IMR-90 (cell line): ENCODE data around the gene WNK1. TPM values are rescaled to one million over a fixed set of nuclear protein-coding genes. Genes with fewer than 3 reads are reported as not detected.
"Not testable (repeated sequence)": the region's sequence is repeated elsewhere in the genome, so short reads cannot be mapped to it uniquely, and the experiment has no call there.

Experiments used
- ATAC-seq: fragments of 200-7000 bp; cut with Tn5 transposase; 2 replicates; pipeline ENCODE4 v1.9.1; 2020; ENCODE audit warnings: low read depth, mild to moderate bottlenecking, moderate library complexity
- BruUV-seq: library from RNA; stranded (reverse); fragments of 400-500 nt; replicated peaks from 2 replicates; lab custom pipeline; 2021; lab: Mats Ljungman, UMichigan
- CTCF ChIA-PET: fragments of 300-600 bp; formaldehyde crosslinking; extraction: SDS; loops from one replicate; lab custom pipeline; 2021; ENCODE audit warnings: antibody characterized with exemption; lab: Yijun Ruan, JAX
- POLR2A ChIA-PET: fragments of 300-600 bp; sonication (Branson Sonifier 250); formaldehyde crosslinking; loops from one replicate; lab custom pipeline; 2022; ENCODE audit warnings: antibody characterized with exemption; ENCODE audit not compliant: unreplicated experiment; lab: Charles Lee
- DNase-seq: peaks from one replicate; pipeline ENCODE4 v3.0.0; 2013
- H2AFZ ChIP-seq: replicated peaks from 2 replicates; pipeline ENCODE3; 2013; ENCODE audit warnings: low read length, mild to moderate bottlenecking; ENCODE audit not compliant: poor library complexity
- H2AK5ac ChIP-seq: 2 replicates; pipeline ENCODE4 v1.6.1; 2013; ENCODE audit warnings: low read depth, low read length, inconsistent platforms
- H2AK9ac ChIP-seq: replicated peaks from 2 replicates; pipeline ENCODE3; 2013; ENCODE audit warnings: mild to moderate bottlenecking, low read depth, low read length, moderate library complexity; ENCODE audit not compliant: poor library complexity
- H2BK120ac ChIP-seq: 2 replicates; pipeline ENCODE4 v1.6.1; 2013; ENCODE audit warnings: low read depth, low read length, inconsistent platforms
- H2BK15ac ChIP-seq: 3 replicates; pipeline ENCODE4 v1.6.1; 2013; ENCODE audit warnings: low read depth, low read length, inconsistent platforms
- H2BK20ac ChIP-seq: 2 replicates; pipeline ENCODE4 v1.6.1; 2013; ENCODE audit warnings: low read depth, mild to moderate bottlenecking, inconsistent platforms, low read length, moderate library complexity
- H2BK5ac ChIP-seq: 2 replicates; pipeline ENCODE4 v1.6.1; 2013; ENCODE audit warnings: mild to moderate bottlenecking, low read depth, low read length, inconsistent platforms; ENCODE audit not compliant: poor library complexity, severe bottlenecking
- H3K14ac ChIP-seq: replicated peaks from 2 replicates; pipeline ENCODE4 v1.6.1; 2013; ENCODE audit warnings: low read depth, low read length, inconsistent platforms
- H3K18ac ChIP-seq: 2 replicates; pipeline ENCODE4 v1.6.1; 2013; ENCODE audit warnings: low read depth, low read length, control low read depth
- H3K23ac ChIP-seq: 2 replicates; pipeline ENCODE4 v1.6.1; 2013; ENCODE audit warnings: low read depth, low read length, inconsistent platforms
- H3K27ac ChIP-seq: 2 replicates; pipeline ENCODE4 v1.5.1; 2013; ENCODE audit warnings: mild to moderate bottlenecking, control low read depth, low read length; ENCODE audit not compliant: insufficient read depth
- H3K27me3 ChIP-seq: 2 replicates; pipeline ENCODE4 v1.6.1; 2013; ENCODE audit warnings: low read length; ENCODE audit not compliant: control insufficient read depth, insufficient read depth
- H3K36me3 ChIP-seq: 2 replicates; pipeline ENCODE4 v1.6.1; 2013; ENCODE audit warnings: low read length, mixed read lengths; ENCODE audit not compliant: control insufficient read depth, insufficient read depth
- H3K4ac ChIP-seq: 2 replicates; pipeline ENCODE4 v1.6.1; 2013; ENCODE audit warnings: low read depth, low read length, inconsistent platforms
- H3K4me1 ChIP-seq: 2 replicates; pipeline ENCODE4 v1.6.1; 2013; ENCODE audit warnings: low read length, mixed read lengths; ENCODE audit not compliant: control insufficient read depth, insufficient read depth
- H3K4me2 ChIP-seq: 2 replicates; pipeline ENCODE4 v1.6.1; 2013; ENCODE audit warnings: low read depth, mild to moderate bottlenecking, control low read depth, low read length, moderate library complexity
- H3K4me3 ChIP-seq: 2 replicates; pipeline ENCODE4 v1.5.1; 2013; ENCODE audit warnings: low read depth, mild to moderate bottlenecking, control low read depth, low read length, moderate library complexity; ENCODE audit not compliant: insufficient read depth
- H3K56ac ChIP-seq: 2 replicates; pipeline ENCODE4 v1.6.1; 2013; ENCODE audit warnings: low read length, inconsistent platforms; ENCODE audit not compliant: insufficient read depth; ENCODE audit errors: extremely low read depth
- H3K79me1 ChIP-seq, 2 experiments: 2 replicates each; pipeline ENCODE4 v1.6.1; 2013; ENCODE audit warnings: low read length in 2 of 2, inconsistent platforms in 1 of 2, low read depth in 1 of 2
- H3K9ac ChIP-seq: 2 replicates; pipeline ENCODE4 v1.6.1; 2013; ENCODE audit warnings: low read depth, low read length, control low read depth
- H3K9me1 ChIP-seq: 2 replicates; pipeline ENCODE4 v1.6.1; 2013; ENCODE audit warnings: low read length, inconsistent platforms; ENCODE audit not compliant: insufficient read depth
- H3K9me3 ChIP-seq: 2 replicates; pipeline ENCODE4 v1.6.1; 2013; ENCODE audit warnings: low read length; ENCODE audit not compliant: control insufficient read depth, insufficient read depth
- H4K20me1 ChIP-seq: 2 replicates; pipeline ENCODE4 v1.6.1; 2013; ENCODE audit warnings: low read length, inconsistent platforms; ENCODE audit not compliant: insufficient read depth
- H4K5ac ChIP-seq: 2 replicates; pipeline ENCODE4 v1.6.1; 2013; ENCODE audit warnings: mild to moderate bottlenecking, low read depth, low read length, control low read depth
- H4K8ac ChIP-seq, 2 experiments: 2 replicates each; pipeline ENCODE4 v1.6.1; 2013; ENCODE audit warnings: low read depth in 2 of 2, low read length in 2 of 2, control low read depth in 1 of 2, inconsistent platforms in 1 of 2
- H4K91ac ChIP-seq: 2 replicates; pipeline ENCODE4 v1.6.1; 2013; ENCODE audit warnings: low read depth, low read length, inconsistent platforms; ENCODE audit not compliant: insufficient read depth
- CHD1 ChIP-seq: IDR thresholded peaks from 2 replicates; pipeline ENCODE4 v1.6.1; 2012; ENCODE audit warnings: low read depth, low read length, improper control_type of control experiment
- CTCF ChIP-seq: conservative IDR thresholded peaks from 2 replicates; pipeline ENCODE4 v1.5.1; 2012; ENCODE audit warnings: mild to moderate bottlenecking, low read depth, low read length, improper control_type of control experiment
- FOS ChIP-seq: fragments of 150-350 bp; IDR thresholded peaks from 2 replicates; pipeline ENCODE4 v1.6.1; 2016; ENCODE audit warnings: low read depth, low read length
- MXI1 ChIP-seq: IDR thresholded peaks from 2 replicates; pipeline ENCODE4 v1.6.1; 2012; ENCODE audit warnings: low read depth, mild to moderate bottlenecking, low read length, moderate library complexity, borderline replicate concordance
- NFE2L2 ChIP-seq: fragments of 150-350 bp; IDR thresholded peaks from 2 replicates; pipeline ENCODE4 v1.6.1; 2016; ENCODE audit warnings: low read depth, mild to moderate bottlenecking, low read length
- WGBS, 2 experiments: methylation state at CpG; one replicate each; pipeline versions ENCODE4 v1.1.5 to v1.1.7; 2013; ENCODE audit warnings: missing lambda C conversion rate in 2 of 2; ENCODE audit not compliant: insufficient read length in 1 of 2; ENCODE audit errors: extremely low coverage in 2 of 2; 5-methylcytosine and 5-hydroxymethylcytosine counted together
- dilution Hi-C: fragments of 300-500 bp; cut with HindIII; formaldehyde crosslinking; loops from one replicate; pipeline ENCODE4 v1.14.3; 2018; ENCODE audit warnings: low sequenced_read_pairs; ENCODE audit not compliant: unreplicated experiment
- in situ Hi-C: fragments of 300-500 bp; cut with MboI; formaldehyde crosslinking; loops from 3 replicates; pipeline ENCODE4 v1.14.3; 2019; ENCODE audit warnings: low sequenced_read_pairs, inconsistent platforms, mixed read lengths
- intact Hi-C: fragments of 100-400 bp; cut with micrococcal nuclease; formaldehyde crosslinking; loops from 2 replicates; pipeline ENCODE4 v1.10.0; 2022
- polyA plus RNA-seq, 3 experiments: library from polyadenylated mRNA; depleted of rRNA; stranded (reverse); fragments of >200 nt; gene quantifications; 2 replicates each; pipeline ENCODE4 v1.2.3, GENCODE V29; 2012; ENCODE audit warnings: low replicate concordance in 1 of 3
- total RNA-seq: library from RNA; depleted of rRNA; stranded (reverse); fragments of >200 nt; gene quantifications from 2 replicates; pipeline ENCODE4 v1.2.3, GENCODE V29; 2012

The WNK1 gene
- total and polyA plus RNA-seq, 2 of the 4 experiments (the other 2 are of a cell fraction), result 36.9 to 42.8 TPM

GRCh38 chr12:704516-705242 lies 47.7 kb upstream of the WNK1 start:
- H4K5ac ChIP-seq, result no peak overlapping the region
- no peaks in the 10 kb centered on the region for H3K9me1 ChIP-seq
- H3K4me2 ChIP-seq, result no peak overlapping the region
- intact Hi-C loops (no loop called here), dilution Hi-C loops (no loop called here), in situ Hi-C loops (no loop called here)
- 0 out of 2 replicates have a peak, but pooled peaks cover 2% of the 10 kb centered on the region for H3K9me3 ChIP-seq
- no peak overlapping the region for H2AK5ac ChIP-seq
- no peak overlapping the region for H3K23ac ChIP-seq
- no CpG with 5 or more reads among the region's 5 CpGs for whole genome bisulfite sequencing, 2 experiments
- no peak overlapping the region for H3K9ac ChIP-seq
- no peaks in the 10 kb centered on the region for H4K20me1 ChIP-seq
- H2BK15ac ChIP-seq, result no peak overlapping the region
- H3K4me3 ChIP-seq, result no peak overlapping the region
- no peak overlapping the region for H2AFZ ChIP-seq
- no peak overlapping the region for H2BK20ac ChIP-seq
- H3K27ac ChIP-seq, result no peak overlapping the region
- H3K4me1 ChIP-seq, result no peaks in the 10 kb centered on the region
- no peak overlapping the region for H2BK5ac ChIP-seq
- no peak overlapping the region for H3K56ac ChIP-seq
- DNase-seq (no peak), ATAC-seq (no peak)
- no peak overlapping the region for H4K8ac ChIP-seq
- peaks cover 19% of the 10 kb centered on the region for H3K27me3 ChIP-seq
- TF ChIP-seq FOS (no peak), MXI1 (no peak), NFE2L2 (no peak), CTCF (no peak), CHD1 (no peak)
- ChIA-PET POLR2A (no interaction called here), CTCF (interaction anchor here (0.6 kb wide), 1 partner anchor 907 kb away, joined by 3 read pairs; no protein-coding TSS in a partner anchor)
- BruUV-seq, result no TSS peak
- no peak overlapping the region for H3K18ac ChIP-seq
- H3K79me1 ChIP-seq, result no peaks in the 10 kb centered on the region
- no peak overlapping the region for H3K4ac ChIP-seq
- H3K14ac ChIP-seq, result no peak overlapping the region; the same call in 1 of the 2 replicates
- H3K36me3 ChIP-seq, result no peaks in the 10 kb centered on the region
- no peak overlapping the region for H2BK120ac ChIP-seq
- no peak overlapping the region for H2AK9ac ChIP-seq
- no peak overlapping the region for H4K91ac ChIP-seq

- H2BK120ac ChIP-seq, H4K5ac ChIP-seq, H3K4ac ChIP-seq, dilution Hi-C loops, H3K14ac ChIP-seq, ATAC-seq, H2BK20ac ChIP-seq, H4K8ac ChIP-seq, H3K9me3 ChIP-seq, H3K79me1 ChIP-seq, H2AFZ ChIP-seq, H3K23ac ChIP-seq, H2BK15ac ChIP-seq, H3K9ac ChIP-seq, H3K4me2 ChIP-seq, DNase-seq, H3K4me3 ChIP-seq, H3K36me3 ChIP-seq, intact Hi-C loops, H3K9me1 ChIP-seq, H2BK5ac ChIP-seq, H2AK5ac ChIP-seq, H3K27ac ChIP-seq, POLR2A ChIA-PET, in situ Hi-C loops, BruUV-seq, H3K56ac ChIP-seq, H3K4me1 ChIP-seq, H4K91ac ChIP-seq, H2AK9ac ChIP-seq, H3K18ac ChIP-seq, CTCF ChIA-PET, H4K20me1 ChIP-seq: not testable (repeated sequence)
- no CpG with 5 or more reads among the region's 3 CpGs for WGBS, 2 experiments
- H3K27me3 ChIP-seq, result peaks cover 13% of the 10 kb centered on the region
These were observed 44.3 kb upstream of the WNK1 start for GRCh38 chr12:708084-708483.
